Embryonic facial prominence (tissue), 1 donor: ENCODE measurements around the gene ATP8B3.

Experiments used
- DNase-seq: peaks from one replicate; pipeline ENCODE4 v3.0.0-alpha.2; 2016; ENCODE audit errors: extremely low spot score

The ATP8B3 gene

GRCh38 chr19:1744822-1745563 lies 67.1 kb downstream of the ATP8B3 start:
- DNase-seq = no peak

- no peak for DNase-seq
These were observed 67.9 kb downstream of the ATP8B3 start for GRCh38 chr19:1744133-1744665.

DNA sequence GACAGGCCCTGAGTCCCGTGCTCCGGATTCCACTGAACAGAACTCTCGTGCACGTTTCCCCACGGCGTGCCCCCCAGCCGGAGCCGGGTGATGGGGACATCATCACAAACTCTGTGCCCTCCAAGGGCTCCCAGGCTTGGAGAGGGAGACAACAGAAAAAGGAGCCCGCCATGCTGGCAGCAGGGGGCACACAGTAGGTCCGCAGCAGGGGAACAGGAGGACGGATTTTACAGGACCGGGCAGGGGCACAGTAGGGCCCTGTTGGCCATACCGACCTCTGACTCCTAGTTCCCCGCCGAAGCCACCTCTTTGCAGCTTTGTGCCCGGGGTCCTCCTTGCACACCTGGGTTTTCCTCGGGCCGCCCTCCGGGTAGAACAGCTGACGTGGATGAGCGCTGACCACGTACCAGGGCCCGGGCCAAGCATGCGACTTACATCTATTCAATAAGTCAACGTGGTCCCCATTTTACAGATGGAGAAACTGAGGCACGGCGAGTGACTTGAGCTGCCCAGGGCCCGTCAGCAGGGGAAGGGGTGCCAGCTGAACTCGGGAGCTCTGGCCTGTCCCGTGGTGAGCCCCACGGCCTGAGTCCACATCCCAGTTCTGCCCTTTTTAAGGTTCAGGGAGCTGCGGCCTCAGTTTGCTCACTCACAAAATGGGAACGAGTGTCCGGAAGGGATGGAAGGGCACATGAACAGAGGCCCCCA lies 68.9 kb downstream of the ATP8B3 start:
- no peak for DNase-seq

DNA sequence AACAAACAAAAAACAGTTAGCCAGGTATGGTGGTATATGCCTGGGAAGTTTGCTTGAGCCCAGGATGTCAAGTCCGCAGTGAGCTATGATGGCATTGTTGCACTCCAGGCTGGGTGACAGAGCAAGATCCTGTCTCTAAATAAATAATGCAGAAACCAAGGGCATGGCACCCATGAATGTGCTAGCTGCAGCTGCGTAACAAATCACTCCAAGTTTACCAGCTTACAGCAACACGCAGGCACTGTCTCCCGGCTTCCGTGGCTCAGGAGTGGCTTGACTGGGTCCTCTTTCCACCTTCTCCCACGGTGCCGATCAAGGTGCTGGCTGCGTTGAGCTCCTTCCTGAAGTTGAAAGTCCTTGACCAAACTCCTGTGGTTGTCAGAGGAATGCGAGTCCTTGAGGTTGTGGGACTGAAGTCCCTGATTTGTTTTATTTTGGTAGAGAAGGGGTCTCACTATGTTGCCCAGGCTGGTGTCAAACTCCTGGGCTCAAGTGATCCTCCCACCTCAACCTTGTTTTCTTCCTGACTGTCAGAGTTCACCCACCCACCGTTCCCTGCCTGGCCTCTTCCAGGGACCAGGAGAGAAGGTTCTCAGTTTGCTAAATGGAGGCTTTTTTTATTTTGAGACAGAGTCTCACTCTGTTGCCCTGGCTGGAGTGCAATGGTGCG lies 72.0 kb downstream of the ATP8B3 start:
- DNase-seq = no peak

- DNase-seq = no peak
These were observed 75.1 kb downstream of the ATP8B3 start for GRCh38 chr19:1736927-1737326.

GRCh38 chr19:1736280-1736679 lies 75.8 kb downstream of the ATP8B3 start:
- DNase-seq = no peak

DNA sequence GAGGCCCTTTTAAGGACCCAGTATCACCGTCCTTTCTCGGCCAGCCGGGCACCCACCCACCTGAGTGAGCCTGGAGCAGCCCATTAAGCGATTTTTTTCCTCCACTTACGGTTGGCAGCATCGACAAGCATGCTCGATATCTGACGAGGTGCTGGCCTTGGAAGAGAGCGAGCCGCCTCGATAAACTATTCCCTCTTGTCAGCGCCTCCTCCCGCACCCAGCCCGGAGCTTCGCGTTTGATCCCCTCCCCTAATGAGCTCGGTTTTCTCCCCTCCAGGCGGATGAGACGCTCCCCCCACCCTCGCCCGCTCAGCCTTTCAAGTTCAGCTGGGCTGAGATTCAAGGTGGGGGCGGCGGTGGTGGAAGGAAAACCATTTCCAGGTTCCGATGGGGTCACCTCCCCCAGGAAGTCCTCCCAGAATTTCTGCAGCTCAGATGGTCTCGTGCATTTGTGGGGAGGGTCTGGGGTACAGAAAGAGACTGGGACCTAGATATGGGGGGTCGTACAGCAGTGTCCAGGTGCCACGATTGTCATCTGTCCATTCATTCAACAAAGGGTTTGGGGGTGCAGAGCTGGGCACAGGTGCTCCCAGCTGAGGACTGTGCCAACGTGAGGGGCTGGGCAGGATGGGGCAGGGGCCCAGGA lies 77.6 kb downstream of the ATP8B3 start:
- no peak for DNase-seq
